Occipital lobe (tissue), 2 donors: ENCODE results near the gene RNF186. TPM values are rescaled to one million over a fixed set of nuclear protein-coding genes. Genes with fewer than 3 reads are reported as not detected.
"Not testable (repeated sequence)": the region's sequence is repeated elsewhere in the genome, so short reads cannot be mapped to it uniquely, and the experiment has no call there.

ENCODE experiments used
- DNase-seq: peaks from one replicate; lab custom pipeline; 2025; lab: John Stamatoyannopoulos, UW
- total RNA-seq: library from RNA; depleted of rRNA; stranded (reverse); fragments of >200 nt; gene quantifications from one replicate; pipeline ENCODE4 v1.2.3, GENCODE V29; 2014

The RNF186 gene
- total RNA-seq, 1 donor from 2014 or later = not detected

DNA sequence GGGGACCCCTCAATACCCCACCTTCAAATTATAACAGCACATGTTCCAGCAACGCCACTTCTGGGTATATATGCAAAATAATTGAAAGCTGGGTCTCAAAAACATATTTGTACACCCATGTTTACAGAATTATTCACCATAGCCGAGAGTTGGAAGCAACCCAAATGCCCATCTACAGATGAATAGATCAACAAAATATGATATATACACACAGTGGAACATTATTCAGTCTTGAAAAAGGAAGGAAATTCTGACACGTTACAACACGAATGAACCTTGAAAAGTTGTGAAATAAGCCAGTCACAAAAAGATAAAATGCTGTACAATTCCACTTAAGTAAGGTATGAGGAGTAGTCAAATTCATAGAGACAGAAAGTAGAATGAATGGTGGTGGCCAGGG is 20.5 kb downstream of the RNF186 start:
- no peak for DNase-seq

DNA sequence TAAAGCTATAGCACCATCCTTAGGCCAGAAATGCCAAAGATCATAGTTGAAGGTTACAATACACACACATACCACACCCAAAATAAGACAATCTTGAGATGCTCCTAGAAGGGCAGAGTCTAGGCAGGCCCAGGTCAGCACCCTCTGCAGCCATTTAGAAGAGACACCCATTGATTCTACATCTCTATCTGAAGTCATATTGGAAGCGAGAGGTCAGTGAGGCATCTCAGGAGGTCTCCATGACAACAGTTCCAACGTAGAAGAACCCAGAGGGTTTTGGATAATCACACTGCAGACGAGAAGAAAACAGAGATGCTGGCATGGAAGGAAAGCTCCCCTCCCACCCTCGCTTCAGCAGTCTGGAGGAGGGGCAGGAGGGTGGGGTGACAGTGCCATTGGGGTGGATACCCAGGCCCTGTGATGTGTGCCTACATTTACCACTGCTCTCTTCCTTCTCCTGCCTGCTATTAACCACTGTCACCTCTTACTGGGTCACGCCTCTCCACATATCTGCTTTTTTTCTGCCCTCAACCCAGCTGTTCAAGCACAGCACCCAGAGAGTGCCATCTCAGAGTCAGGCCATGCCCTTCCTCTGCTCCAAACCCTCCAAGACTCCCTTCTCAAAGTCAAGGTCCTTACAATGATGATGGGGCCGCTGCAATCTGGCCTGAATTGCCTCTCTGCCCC is 21.6 kb downstream of the RNF186 start:
- DNase-seq = no peak

DNA sequence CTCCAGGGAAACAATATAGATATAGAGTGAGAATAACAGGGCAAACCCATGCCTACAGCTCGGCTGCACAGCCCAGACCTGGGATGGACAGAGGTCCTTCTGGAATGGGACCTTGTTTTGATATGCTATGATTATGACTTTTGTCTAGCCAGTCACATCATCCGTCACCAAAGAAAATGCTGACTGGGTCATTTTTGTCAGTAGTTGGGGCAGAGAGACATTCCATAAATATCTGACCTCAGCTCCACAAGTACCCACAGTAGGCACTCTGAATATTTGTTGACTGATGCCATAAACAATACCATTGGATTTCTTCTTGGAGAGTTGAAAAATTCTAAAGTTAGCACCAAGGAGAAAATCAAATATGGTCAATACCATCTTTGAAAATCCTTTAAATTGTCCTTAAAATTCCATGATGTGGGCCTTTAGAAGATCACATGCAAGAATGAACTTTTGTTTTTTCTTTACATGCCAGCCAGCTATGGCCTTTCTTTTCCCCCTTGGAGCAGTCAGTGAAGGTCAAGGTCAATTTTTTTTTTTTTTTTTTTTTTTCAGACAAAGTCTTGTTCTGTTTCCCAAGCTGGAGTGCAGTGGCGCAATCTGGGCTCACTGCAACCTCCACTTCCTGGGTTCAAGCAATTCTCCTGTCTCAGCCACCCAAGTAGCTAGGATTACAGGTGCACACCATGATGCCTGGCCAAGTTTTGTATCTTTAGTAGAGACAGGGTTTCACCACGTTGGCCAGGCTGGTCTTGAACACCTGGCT is 22.7 kb downstream of the RNF186 start:
- DNase-seq = no peak

DNA sequence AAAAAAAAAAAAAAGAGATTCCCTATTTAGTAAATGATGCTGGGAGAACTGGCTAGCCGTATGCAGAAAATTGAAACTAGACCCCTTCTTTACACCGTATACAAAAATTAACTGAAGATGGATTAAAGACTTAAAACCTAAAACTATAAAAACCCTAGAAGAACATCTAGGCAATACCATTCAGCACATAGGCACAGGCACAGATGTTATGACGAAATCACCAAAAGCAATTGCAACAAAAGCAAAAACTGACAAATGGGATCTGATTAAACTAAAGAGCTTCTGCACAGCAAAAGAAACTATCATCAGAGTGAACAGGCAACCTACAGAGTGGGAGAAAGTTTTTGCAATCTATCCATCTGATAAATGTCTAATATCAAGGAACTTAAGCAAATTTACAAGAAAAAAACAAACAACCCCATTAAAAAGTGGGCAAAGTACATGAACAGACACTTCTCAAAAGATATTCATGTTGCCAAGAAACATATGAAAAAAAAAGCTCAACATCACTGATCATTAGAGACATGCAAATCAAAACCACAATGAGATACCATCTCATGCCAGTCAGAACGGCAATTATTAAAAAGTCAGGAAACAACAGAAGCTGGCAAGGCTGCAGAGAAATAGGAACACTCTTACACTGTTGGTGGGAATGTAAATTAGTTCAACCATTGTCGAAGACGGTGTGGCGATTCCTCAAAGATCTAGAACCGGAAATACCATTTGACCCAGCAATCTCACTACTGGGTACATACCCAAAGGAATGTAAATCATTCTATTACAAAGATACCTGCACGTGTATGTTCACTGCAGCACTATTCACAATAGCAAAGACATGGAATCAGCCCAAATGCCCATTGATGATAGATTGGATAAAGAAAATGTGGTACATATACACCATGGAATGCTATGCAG is 24.8 kb downstream of the RNF186 start:
- DNase-seq = not testable (repeated sequence)

DNA sequence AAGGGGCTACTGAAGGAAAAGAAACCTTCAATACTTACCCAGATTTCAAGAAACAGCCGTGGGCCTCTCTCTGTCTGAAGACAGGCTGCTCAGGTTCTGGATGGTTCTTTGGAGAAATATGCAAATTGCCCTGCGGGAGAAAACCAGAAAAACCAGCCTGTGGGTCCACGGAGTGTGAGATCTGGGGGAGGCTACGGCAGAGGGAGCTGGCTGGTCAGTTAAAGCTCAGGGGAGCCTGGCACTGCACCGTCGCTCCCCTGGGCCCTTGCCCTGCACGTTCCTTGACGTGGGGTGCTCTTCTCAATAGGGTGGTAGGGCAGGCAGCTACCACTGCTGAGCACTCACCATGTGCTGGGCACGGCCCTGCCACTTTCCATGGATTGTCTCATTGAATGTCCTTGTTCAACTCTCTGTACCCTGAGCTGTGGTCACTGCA is 28.1 kb downstream of the RNF186 start:
- no peak for DNase-seq

DNA sequence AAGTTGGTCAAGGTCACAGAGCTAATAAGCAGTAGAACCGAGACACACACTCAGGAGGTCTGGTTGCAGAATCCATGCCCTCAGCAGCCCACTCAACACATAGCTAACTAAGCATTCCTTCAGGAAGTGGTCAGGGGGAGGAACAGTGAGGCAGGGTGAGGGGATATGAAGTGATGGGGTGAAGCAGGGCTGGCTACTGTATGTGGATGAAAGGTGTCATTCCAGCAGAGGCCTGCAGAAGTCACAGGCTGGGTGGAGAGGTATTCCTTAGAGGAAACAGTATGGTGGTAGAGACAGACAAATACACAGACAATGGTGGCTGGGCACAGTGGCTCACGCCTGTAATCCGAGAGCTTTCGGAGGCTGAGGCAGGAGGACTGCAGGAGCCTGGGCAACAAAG is 29.4 kb downstream of the RNF186 start:
- DNase-seq = no peak

DNA sequence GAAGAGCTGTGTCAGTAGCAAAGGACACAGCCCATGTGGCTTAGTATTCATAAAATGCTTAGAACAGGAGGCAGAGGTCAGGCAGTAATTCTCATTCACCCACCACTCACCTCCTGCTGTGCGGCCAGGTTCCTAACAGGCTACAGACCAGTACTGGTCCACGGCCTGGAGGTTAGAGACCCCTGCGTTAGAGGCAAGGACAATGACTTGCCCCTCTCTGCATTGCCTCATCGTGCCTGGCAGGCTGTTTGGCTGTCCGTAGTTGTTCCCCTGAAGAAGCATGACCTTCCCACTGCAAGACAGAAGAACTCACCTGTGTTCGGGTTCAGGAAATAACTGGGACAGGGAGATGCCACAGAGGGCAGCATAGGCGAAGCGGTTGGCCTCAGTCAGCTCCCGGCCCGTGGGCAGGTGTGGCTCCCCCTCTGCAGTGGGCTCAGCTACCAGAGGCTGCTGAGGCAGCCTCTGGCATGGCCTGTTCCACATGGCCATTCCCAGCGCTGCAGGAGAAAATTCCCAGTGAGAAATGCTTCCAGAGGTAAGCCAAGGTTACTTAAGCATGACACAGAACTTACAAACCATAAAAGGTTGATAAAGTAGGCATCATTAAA is 34.7 kb downstream of the RNF186 start:
- DNase-seq = no peak

DNA sequence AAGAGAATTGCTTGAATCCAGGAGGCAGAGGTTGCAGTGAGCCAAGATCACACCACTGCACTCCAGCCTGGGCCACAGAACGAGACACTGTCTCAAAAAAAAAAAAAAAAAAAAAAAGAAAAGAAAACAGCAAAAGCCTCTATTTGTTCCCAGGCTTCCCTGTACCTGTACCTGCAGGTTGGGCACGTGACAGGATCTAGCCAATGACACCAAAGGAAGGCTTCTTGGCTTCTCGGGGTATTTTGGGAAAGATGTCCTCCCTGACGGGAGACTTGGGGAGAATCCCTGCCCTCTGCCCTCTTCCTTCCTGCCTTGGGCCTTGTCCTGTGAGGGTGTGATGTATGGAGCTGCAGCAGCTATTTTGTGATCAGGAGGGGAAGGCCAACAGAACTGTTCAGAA is 38.1 kb downstream of the RNF186 start:
- DNase-seq = no peak

DNA sequence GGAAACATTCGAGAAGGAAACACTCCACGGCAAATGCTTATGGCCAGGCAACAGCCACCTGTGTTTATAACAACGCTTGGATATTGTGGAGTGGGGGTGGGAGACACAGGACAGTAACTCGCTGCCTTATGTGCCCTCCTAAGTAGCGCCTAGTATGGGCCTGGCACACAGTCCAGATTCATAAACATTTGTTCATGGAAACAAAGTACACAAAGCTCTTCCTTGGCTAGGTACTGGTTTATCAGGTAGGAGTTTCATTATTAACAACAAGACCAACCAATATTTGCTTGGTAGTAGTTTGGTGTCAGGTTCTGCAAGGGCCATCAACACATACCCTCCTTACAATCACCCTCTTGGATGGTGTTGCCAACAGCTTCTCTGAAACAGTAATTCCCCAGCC is 38.8 kb downstream of the RNF186 start:
- no peak for DNase-seq

DNA sequence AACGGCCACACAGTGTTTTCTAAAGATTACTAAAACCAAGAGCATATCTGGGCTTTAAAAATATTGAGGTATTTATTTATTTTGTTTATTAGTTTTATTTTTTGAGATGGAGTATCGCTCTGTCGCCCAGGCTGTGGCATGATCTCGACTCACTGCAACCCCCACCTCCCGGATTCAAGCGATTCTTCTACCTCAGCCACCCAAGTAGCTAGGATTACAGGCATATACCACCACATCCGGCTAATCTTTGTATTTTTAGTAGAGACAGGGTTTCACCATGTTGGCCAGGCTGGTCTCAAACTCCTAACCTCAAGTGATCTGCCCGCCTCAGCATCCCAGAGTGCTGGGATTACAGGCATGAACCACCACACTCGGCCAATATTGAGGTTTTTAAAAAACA is 39.3 kb downstream of the RNF186 start:
- DNase-seq = no peak

DNA sequence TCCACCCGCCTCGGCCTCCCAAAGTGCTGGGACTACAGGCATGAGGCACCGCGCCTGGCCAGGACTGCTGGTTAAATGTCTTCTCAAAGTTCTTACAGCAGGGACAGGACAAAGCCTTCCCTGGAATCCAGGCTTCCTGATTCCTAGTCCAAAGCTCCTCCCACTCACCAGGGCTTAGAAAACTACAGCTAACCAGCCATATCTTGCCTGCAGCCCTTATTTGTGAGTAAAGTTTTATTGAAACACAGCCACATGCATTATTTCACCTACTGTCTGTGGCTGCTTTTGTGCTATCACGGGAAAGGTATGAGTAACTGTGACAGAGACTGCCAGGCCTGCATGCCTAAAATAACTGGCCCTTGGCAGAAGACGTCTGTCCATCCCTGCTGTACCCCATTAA is 39.8 kb downstream of the RNF186 start:
- no peak for DNase-seq

DNA sequence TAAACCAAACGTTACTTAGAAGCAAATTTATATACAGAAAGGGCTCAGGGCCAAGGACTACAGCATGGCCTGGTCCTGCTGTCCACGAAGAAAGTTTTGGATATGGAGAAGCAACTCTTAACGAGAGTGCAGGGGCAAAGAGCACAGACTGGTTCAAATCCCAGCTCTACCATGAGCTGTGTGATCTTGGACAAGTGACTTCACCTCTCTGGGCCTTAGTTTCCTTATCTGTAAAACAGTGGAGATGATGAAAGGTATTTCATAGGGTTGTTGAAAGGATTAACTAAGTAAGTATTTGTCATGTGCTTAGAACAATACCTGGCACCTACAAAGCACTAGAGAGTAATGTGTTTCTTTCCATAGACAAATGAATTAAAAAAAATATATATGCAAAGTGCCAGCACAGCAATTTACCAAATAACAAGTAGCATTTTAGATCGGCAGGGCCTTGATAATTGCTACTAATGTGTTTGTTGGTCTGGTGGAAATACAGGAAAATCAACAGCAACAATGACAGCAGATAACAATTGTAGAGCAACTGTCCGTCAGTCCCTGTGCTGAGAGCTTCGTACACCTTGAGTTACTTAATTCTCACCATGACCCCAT is 40.8 kb downstream of the RNF186 start:
- DNase-seq = no peak

DNA sequence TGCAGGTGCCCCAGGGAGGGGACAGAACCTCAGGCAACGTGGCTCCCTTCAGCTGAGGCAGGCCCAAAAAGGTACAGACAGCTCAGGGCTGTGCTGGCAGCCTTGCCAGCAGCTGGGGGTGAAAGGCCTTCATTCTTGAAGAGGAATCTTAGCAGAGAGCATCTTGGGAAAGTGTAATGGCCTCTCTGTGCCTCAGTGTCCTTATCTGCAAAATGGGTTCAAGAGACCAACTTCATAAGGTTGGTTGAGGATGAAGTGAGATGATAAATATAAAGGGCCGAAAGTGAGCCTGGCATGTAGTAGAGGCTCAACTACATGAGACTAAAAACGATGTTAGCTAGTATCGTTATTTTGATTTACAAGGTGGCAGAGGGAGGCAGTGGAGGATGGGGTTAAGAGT is 41.6 kb downstream of the RNF186 start:
- no peak for DNase-seq

DNA sequence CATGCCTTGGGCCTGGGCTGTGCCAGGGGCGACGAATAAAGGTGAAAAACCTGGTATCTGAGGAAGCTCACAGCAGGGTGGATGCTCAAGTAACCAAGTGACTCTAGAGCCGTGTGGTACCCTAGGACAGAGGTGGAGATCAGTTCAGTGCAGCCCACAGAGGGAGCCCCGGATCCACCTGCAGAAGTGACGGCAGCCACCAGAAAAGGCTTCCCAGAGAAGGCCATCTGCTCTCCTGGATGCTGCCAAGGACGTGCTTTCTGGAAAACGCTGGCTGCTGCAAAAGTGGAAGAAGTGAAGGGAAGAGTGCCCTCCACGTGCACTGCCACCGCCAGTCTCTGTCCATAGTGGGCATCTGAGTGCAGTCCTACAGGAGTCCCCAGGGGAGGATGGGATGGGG is 43.0 kb downstream of the RNF186 start:
- no peak for DNase-seq

DNA sequence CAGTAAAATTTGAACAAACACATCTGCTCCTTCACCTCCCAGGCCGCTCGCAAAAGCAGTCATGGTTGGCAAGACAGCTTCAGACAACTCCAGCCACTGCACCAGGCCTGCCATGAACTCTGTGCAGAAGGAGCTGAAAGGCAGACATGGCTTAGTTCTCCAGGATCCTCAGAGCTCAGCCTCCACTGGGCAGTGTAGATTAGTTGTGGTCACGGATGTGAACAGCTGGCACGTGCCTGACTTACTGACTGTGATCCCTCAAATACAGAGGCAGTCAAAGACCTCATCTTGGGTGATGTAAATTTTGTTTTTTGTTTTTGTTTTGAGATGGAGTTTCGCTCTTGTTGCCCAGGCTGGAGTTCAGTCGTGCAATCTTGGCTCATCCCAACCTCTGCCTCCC is 43.7 kb downstream of the RNF186 start:
- no peak for DNase-seq

DNA sequence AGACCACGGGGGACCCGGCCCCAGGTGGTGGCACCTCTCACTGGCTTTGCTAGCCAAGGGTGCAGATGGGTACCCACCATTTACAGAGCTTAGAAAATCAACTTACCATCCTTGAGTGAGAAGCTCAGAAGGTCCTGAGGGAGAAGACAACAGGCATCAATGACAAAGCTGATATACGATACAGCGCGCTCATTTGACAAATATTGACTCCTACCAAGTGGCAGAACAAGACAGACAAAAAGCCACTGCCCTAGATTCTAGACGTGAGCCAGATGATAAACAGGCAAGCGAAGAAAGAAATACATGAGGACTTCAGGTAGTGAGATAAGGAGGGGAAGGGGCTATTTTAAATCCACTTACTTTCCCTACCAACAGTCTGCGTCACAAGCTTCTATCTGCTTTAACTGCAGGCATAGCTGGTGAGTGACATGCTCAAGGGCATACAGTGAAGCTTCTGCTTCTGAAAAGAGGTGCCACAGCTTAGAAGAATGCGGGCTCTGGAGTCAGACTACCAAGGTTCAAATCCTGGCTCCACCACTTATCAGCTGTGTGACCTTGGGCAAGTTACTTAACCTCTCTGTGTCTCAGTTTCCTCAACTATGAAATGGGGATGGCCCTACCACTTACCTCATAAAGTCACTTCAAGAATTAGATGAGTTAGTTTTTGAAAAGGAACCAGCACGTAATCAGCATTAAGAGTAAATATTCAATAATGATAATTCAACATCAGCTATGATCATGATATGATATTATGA is 44.5 kb downstream of the RNF186 start:
- DNase-seq = no peak

DNA sequence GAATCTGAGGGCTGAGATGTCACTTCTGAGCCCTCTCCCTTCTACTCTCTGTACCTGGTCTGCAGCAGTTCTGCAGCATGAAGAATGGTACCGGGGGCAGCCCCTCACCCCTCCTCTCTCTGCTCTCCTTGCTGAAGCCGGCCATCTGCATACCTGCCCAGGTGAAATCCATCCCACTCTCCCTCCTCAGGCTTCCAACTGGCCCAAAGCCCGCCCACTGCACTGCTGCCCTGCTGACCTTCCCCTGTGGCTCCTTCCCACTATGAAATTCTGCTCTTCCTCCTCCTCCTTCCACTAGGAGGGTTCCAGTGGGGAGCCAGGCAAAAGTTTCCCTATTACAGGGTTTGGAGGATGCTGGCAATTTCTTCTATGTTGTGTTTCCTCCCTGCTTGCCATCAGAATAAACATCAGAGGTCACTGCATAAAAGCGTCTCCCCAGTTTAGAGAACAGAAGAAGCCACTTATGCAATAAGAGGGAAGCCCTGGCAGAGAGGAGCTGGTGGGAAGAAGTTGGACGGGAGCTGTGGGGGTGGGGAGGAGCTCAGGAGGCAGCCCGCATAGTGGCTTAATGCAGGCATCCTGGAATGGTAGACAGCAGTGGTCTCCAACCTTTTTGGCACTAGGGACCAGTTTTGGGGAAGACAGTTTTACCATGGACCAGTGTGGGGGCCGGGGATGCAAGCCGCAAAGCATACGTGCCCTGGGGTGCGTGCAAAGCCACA is 45.7 kb downstream of the RNF186 start:
- DNase-seq = no peak

DNA sequence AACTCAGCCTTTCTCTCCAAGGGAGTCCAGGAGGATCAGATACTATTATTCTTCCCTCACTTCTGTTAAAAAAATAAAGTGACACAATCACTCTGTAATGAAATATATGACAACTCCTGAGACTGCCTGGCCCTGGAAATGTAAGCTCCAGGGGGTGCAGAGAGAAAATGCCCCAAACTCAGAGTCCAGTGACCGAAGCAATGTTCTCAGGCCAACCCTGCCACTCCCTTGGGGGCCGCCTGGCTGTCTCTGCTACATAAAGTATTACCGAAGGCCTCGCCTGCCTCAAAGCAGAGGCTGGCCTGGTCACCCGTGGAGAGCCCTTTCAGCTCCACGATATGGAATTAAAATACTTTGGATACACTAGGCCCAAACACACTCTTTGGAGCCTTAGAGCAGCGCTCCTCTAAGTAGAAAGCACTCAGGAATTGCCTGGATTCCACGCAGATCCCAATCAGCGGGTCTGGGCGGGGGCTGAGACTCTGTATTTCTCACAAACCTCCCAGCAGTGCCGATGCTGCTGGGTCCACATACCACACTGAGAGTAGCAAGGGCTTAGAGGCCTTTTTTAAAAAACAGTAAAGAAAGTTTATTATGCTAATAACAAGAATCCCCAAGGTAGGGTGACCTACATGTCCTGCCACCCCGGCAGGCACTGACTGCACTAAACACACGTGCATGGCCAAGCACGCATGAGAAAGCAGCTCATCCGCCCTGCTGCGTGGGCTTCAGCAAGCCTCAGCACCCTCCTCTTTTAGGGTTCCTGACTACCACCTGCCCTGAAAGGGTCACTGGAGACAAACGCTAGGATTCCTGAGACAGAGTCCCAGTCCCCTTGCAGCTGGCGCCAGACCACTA is 46.5 kb downstream of the RNF186 start:
- no peak for DNase-seq

DNA sequence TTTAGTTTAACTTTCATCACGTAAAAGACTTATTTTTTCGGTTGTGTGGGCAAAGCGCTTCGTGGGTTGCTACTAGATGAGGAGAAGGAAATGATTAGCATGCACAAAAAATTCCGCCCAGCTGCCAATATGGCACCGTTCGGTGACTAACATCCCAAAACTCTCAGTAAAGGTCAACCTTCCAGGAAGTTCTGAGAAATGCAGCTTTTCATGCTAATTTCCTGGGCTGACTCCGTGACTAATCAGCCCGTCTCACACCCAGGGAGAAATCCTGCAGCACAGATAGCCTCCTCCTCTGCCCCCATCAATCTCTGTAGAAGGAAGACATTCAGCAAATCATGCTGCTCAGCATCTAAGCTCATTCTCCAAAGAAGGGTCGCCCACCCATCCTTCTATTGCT is 49.5 kb downstream of the RNF186 start:
- DNase-seq = no peak
